HG02623 (cell line): ENCODE measurements around the gene TERT.
"Not testable (repeated sequence)": the region's sequence is repeated elsewhere in the genome, so short reads cannot be mapped to it uniquely, and the experiment has no call there.

Source experiments
- ATAC-seq: cut with Tn5 transposase; IDR thresholded peaks from one replicate; pipeline ENCODE4 v1.9.1; 2021; ENCODE audit warnings: moderate library complexity; ENCODE audit not compliant: unreplicated experiment

The TERT gene

DNA sequence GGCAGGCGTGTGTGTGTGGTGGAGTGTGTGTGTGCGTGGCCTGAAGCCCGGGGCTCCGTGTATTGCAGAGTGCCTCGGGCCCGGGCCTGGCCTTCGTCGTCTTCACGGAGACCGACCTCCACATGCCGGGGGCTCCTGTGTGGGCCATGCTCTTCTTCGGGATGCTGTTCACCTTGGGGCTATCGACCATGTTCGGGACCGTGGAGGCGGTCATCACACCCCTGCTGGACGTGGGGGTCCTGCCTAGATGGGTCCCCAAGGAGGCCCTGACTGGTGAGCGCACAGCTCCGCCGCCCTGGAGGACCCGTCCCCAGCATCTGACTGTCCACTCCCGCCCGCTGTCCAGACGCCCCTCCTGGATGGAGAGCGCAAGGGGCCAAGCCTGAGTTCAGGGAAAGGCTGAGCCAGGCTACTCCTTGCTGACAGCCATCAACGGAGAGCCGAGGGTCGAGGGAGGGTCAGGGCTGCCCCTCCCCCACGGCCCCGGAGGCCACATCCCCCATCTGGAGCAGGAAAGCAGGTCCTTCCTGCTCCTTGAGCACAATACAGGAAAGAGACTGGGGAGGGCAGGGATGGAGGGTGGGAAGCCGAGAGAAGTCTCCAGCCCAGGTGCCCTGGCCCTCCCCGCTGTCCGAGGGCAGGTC is 51.3 kb downstream of the TERT start:
- no peak for ATAC-seq

DNA sequence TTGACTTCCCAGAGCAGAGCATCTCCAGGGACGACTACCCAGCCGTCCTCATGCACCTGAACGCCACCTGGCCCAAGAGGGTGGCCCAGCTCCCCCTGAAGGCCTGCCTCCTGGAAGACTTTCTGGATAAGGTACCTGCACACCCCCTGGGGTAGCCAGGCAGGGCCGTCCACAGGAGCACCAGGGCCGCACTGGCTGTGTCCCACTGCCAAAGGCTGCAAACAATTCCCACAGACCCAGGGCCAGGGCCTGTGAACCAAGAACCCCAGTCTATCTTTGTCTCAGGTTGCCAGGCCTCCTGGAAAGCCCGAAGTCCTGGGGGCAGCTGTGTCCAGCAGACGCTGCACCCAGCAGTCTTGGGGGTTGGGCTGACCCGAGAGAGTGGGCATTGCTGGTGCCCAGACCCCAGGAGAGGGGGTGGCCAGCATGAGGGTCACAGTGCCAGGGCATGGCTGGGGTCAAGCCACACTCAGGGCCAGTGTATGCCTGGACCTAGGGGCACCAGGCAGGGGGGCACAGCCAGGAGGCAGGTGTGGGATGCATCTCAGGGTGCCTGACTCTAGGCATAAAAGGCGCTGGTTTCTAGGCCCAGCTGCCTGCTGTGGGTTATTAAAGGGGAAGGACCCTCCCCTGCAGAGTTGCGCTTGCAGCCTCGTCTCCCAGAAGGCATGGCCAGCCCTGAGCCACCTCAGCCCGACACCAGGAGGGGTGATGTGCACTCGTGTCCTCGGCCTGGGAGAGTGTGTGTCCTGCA is 52.0 kb downstream of the TERT start:
- ATAC-seq = no peak

DNA sequence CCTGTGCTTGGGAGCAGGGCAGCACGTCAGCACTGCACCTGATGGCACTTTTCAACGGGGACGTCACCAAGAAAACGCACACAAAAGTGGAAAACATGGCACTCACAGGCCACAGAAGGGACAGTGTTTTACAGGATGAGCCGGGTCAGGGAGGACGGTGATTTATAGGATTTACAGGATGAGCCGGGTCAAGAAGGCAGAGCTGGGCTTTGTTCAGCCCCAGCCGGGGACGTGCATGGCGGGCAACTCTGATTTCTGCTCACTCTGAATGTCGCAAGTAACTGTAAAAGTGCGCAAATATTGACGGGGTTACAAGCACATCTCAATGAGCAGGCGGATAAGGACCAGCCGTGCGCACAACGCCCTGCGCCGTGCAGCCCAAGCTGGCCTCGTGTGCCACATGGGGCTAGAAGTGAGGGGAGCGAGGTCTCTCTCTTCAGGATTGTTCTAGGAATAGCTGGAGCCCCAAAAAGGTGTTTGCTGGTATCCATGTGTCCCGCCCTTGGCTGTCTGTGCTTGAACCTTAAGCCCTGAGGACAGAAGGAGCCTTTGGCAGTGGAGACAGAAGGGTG is 53.3 kb downstream of the TERT start:
- ATAC-seq = no peak

DNA sequence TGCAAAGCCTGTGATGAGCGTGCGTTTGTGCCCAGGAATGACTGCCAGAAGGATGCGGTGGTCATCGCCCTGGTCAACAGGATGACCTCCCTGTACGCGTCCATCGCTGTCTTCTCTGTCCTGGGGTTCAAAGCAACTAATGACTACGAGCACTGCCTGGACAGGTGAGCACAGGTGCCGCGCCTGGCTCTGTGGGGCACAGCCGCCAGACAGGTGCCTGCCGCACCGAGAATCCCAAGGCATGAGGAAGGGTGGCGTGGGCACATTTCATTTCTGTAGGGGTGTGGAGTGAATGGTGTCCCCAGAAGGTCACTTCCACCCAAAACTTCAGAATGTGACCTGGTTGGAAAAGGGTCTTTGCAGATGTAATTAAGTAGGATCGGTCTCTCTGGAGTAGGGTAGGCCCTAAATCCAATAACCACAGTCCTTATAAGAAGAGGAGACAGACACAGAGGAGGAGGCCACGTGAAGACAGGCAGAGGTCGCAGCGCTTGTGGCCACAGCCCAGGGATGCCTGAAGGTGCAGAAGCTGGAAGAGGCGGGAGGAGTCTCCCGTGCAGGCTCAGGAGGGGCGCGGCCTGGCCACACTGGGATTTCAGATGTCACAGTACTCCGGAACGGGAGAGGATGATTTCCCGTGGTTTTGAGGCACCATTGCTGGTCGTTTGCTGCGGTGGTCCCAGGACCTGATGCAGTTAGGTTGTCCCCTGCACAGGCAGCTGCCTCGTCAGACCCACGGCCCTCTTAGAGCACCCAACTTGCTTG is 54.2 kb downstream of the TERT start:
- ATAC-seq = no peak

DNA sequence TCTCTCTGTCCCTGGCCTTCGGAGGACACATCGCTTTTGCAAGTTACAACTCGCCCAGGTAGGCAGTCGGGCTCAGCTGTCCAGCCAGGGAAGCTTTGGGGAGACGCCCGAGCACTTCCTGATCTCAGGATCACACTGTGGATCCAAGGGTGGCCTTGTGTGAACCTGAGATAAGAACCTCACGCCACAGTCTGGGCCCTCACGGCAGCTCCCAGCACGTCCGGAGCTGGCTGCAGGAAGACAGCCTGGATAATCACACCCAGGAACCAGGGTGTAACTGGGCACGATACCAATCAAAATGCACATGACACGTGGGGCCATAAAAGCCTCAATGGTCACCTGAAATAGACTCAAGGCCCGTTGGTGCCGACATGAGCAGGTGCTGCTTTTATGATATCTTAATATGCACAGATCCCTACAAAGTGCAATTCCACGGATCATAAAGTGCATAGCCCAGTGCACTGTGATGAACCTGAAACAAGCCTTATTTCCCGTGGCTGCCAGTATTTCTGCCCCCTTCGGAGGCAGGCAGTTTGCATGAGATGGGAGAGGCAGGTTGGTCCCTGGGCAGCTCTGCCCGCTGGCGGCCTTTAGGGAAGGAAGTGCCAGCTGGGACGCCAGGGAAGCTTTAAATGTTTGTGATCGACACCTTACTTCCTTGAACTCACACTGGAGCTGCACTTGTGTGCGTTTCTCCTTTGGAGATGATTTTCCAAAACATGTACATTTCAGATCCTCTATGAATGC is 55.2 kb downstream of the TERT start:
- no peak for ATAC-seq

DNA sequence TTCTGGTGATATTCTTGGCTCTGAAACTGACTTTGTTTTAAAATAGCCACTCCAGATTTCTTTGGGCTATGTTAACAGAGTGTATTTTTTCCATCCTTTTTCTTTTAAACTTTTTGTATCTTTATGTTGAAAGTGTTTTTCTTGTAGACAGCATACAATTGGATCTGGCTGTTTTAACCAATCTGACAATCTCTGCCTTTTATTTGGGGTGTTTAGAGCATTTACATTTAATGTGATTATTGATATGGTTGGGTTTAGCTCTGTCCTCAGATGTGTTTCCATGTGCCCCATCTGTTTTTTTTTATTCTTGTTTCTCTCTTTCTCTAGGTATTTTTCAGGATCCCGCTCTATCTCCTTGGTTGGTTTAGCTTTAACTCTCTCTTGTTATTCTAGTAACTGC is 59.0 kb downstream of the TERT start:
- no peak for ATAC-seq

DNA sequence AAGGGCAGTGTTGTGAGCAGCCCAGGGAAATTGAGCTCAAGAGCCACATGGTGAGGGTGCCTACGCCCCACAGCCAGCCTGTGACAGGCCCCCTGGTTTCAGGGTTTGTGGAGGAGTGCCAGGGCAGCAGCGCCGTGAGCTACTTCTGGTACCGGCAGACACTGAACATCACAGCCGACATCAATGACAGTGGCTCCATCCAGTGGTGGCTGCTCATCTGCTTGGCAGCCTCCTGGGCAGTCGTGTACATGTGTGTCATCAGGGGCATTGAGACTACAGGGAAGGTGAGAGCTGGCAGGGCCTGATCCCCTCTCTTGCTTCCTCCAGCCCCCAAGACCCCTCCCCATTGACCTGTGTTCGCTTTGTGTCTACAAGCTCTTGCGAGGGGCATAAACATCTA is 59.5 kb downstream of the TERT start:
- no peak for ATAC-seq

DNA sequence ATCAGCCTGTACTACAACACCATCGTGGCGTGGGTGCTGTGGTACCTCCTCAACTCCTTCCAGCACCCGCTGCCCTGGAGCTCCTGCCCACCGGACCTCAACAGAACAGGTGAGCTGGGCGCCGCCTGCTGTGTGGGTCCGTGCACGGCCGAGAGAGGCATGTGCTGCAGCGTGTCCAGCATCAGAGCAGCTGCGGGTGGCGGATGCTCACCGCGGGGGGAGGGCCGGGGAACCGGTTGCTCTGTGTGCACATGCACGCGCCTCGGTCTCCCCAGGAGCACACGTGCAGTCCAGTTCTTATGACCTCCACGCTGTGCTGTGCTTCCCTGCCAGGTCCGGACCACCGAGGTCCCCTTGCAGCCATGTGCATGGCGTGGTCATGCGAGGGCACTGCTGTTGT is 62.1 kb downstream of the TERT start:
- no peak for ATAC-seq

DNA sequence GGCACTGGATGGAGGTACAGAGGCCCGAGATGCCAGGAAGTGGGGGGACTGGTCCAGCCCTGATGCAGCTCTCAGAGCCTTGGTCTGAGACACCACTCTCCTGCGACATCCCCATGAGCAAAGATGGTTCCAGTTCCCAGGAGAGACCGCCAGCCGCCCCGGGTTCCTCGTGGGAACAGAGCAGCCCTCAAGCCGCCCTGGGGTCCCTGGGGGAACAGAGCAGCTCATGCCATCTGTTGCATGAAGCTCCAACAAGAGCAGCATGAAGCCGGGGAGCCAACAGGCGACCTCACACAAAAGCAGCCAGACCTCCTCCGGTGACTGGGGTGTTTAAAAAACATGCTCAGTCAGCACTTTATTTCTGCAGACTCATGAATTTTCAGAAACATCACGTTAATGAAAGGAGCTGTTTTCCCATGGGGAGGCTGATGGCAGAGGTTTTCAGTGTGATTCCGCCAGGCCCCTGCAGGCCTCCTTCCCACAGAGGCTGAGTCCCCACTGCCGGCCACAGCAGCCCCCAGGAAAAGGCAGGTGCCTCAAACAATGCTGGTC is 63.4 kb downstream of the TERT start:
- ATAC-seq = no peak

DNA sequence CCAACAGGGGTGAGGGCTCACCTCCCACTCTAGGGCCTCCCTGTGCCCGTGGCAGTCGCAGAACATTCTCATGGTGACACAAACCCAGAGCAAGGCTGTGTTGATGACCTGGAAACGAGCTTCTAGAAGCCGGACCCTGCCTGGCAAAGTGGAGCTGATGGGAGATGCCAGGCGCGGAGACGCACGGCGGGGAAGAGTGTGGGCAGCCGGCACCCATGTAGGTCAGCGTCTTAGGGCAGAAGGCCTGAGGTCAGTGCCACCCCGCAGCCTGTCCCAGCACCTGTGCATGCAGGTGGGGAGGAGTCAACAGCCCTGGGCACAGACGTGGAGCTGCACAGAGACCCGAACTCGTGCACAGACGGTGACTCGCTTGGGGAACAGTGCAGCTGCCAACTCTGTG is 64.3 kb downstream of the TERT start:
- no peak for ATAC-seq

DNA sequence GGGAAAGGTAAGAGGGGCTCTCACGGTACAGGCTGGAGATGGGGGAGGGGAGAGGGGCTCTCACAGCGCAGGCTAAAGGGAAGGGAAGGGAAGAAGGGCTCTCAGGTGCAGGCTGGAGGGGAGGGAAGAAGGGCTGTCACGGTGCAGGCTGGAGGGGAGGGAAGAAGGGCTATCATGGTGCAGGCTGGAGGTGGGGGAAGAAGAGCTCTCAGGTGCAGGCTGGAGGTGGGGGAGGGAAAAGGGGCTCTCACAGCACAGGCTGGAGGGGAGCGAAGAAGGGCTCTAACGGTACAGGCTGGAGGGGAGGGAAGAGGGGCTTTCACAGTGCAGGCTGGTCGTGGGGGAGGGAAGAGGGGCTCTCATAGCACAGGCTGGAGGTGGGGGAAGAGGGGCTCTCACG is 65.0 kb downstream of the TERT start:
- no peak for ATAC-seq

DNA sequence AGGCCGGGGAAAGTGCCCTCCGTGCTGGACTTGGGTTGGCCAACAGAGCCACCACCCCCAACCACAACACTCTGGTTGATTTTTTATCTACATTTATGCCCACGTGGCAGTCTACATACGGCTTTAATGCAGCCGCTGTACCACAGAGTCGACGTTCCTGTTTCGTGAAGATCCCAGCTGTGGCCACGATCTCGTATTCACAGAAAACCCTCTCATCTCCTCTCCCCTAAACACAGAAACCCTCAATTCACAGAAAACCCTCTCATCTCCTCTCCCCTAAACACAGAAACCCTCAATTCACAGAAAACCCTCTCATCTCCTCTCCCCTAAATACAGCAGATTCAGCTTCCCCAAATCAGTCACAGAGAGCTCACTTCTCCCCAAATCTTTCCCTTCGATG is 65.8 kb downstream of the TERT start:
- ATAC-seq = not testable (repeated sequence)

DNA sequence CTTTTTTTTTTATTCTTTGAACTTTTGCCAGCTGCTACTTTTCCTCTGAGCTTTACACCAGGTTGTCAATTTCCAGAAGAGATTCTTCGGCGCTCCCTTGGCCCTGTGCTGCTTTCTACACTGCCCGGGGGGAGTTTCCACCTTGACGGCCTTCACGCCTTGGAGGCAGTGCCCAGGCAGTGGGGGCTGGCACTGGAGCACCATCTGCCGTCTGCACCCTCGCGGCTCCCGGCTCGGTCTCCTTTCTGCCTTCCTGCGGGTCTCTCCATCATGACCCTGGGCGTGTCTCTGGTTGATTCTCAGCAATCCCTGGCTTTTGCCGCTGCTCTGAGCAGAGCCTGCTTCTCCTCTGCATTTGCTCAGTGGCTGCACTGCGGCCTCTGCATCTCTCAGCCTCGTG is 66.7 kb downstream of the TERT start:
- ATAC-seq = no peak

DNA sequence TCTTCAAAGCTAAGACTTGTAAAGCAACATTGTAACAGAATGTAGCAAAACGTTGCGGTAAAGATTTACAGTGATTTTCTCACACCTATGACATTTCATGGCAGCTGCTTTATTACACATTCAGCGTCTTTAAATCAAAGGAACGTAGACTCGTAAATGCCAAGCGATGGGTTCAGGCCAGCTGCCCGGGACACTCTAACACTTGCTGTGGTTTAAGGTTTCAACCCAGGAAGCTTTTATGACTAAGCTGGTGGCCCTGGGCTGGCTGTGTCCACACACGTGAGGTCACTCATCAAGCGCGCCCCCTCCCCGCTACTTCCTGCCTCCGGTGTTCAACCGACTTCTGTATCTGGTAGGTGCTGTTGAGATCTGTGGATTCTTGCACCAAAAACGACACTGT is 67.2 kb downstream of the TERT start:
- ATAC-seq = no peak

DNA sequence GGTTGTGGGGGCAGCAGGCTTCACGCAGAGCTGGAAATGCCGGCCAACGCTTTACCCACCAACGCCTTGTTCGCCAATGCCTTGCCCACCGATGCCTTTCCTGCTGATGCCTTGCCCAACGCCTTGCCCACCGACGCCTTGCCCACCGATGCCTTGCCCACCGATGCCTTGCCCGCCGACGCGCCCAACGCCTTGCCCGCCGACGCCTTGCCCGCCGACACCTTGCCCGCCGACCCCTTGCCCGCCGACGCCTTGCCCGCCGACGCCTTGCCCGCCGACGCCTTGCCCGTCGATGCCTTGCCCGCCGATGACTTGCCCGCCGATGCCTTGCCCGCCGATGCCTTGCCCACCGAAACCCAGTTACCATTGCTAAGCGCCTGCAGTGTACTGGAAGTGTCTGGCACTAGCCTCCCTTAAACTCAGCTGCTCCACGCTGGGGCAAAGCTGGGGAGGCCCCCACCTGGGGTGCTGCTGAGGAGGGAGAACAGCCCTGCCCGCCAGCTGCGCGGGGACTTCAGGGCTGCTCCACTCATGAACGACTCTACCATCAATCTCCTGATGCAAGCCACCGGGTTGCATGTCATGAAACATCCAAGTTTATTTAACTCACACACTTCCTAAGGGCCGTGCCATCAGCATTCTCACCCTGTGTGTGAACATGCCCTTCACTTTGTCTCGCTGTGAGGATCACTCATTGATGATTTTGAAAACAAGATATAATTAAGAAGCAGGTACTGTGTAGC is 67.9 kb downstream of the TERT start:
- ATAC-seq = no peak

DNA sequence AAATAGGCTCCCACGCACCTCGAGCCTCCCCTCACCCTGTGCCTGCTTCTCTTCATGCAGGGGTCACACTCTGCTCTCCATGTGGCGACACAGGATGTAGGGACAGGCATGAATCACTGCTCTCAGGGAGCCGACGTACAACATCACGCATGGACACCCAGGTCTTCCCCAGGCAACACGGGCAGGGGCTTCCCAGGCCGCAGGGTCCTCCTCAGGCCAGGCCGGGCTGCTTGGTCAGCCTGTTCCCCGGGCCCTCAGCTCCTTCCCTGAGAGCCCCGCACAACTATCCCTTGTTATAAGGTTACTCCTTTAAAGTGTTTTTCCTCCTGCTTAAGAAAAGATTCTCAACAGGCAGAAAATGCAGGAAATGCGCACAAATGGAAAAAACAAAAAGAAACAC is 68.6 kb downstream of the TERT start:
- no peak for ATAC-seq

DNA sequence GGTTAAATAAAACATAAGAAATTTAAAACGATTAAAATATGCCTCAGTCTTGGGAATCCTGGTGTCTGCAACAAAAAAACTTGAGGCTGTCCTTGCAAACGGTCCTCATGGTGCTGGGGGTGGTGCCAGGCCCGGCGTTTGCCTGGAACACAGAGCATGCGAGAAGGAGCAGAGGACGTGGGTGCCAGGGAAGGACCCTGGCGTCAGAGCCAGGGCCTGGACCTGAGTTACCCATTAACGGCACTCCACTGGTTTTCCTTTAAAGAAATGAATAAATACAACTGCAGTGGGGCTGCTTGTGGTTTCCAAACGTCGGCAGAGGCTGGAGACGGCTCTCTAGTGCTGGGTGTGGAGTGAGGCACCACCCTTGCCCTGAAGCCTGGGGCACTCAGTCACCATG is 69.8 kb downstream of the TERT start, which contains the start of gene SLC6A18:
TSS of gene SLC6A18 (plus strand) at position 301 of the 400 bp plus-strand sequence. CDS start at position 398, 97 bp downstream.
- ATAC-seq = no peak

DNA sequence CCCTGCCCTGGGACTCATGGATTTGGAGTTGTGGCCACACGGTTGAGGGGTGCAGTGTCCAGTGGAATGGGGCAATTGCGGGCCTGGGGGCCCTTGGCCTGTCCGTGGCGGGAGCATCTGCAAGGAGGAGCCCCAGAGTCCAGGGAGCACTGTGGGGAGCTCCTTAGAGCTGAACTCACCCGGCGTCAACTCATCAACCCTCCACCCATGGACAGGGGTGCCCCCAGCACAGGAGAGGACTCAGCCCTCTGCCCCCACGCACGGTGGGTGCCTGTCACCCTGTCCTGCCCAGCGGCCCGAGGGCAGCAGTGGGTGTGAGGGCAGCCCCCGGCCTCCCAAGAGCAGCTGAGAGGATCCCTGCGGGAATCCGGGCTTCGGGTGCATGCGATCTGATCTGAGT is 70.2 kb downstream of the TERT start:
- no peak for ATAC-seq

DNA sequence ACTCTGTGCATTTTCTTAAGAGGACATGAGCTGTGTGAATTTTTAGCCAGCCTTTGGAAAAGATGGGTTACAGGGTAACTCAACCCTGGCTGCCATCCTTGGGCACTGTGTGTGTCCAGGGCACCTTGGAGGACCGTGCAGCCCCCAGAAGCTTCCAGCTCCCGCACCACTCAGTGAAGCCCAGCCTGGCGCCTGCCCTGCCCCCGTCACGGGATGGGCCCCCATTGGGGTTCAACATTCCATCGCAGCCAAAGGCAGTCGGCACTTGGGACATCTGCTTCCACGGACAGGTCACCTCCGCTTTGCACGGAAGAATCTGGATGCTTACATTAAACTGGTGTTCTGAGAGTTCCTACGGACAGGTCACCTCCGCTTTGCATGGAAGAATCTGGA is 71.6 kb downstream of the TERT start:
- no peak for ATAC-seq
